Measurements from ENCODE around the gene BTNL3.

The BTNL3 gene

DNA sequence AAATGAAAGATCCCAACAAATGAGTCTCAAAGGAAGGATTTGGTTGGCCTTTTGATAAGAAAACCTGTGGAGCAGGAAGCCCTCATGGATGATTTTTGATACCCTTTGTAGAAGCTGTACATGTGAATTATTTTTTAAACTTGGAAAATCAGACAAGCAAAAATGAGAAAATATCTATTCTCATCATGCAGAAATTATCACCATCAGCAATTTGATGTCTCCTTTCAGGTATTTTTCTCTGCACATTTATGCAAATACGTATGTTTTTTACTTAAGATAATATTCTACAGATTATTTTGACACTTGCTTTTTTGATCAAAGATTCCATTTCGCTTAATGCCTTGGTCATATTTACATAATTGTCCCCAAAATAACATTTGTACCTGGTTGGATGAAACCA, 58.6 kb downstream of the BTNL3 start:
- ChIA-PET CTCF (no interaction called here), POLR2A (no interaction called here)
- TF ChIP-seq, protein P1, sequence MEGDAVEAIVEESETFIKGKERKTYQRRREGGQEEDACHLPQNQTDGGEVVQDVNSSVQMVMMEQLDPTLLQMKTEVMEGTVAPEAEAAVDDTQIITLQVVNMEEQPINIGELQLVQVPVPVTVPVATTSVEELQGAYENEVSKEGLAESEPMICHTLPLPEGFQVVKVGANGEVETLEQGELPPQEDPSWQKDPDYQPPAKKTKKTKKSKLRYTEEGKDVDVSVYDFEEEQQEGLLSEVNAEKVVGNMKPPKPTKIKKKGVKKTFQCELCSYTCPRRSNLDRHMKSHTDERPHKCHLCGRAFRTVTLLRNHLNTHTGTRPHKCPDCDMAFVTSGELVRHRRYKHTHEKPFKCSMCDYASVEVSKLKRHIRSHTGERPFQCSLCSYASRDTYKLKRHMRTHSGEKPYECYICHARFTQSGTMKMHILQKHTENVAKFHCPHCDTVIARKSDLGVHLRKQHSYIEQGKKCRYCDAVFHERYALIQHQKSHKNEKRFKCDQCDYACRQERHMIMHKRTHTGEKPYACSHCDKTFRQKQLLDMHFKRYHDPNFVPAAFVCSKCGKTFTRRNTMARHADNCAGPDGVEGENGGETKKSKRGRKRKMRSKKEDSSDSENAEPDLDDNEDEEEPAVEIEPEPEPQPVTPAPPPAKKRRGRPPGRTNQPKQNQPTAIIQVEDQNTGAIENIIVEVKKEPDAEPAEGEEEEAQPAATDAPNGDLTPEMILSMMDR (IDR thresholded peaks at IDR 0.05; ENCODE audit: control extremely low read depth, extremely low read depth, low read depth, missing control alignments) = no peak
- no peak for DNase-seq (ENCODE audit: extremely low spot score)

- no peak for DNase-seq (ENCODE audit: extremely low spot score)
- ChIA-PET CTCF (interaction anchor here (1.2 kb wide), 1 partner anchor 8 kb away, joined by 3 read pairs; the partner anchor contains the start of gene BTNL9), POLR2A (no interaction called here)
- TF ChIP-seq, protein P1 (IDR thresholded peaks at IDR 0.05; ENCODE audit: control extremely low read depth, extremely low read depth, low read depth, missing control alignments) = no peak
Observed at GRCh38 chr5:181047921-181048320, 59.3 kb downstream of the BTNL3 start.

DNA sequence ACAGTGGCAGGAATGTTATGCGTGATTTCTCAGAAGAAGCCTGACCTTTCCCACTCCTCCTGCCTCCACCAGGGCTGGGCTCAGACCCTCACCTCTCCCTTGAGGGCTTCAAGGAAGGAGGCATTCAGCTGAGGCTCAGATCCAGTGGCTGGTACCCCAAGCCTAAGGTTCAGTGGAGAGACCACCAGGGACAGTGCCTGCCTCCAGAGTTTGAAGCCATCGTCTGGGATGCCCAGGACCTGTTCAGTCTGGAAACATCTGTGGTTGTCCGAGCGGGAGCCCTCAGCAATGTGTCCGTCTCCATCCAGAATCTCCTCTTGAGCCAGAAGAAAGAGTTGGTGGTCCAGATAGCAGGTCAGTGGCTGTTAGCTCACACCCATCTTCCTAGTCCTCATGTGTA, 61.4 kb downstream of the BTNL3 start:
- TF ChIP-seq, protein P1 (IDR thresholded peaks at IDR 0.05; ENCODE audit: control extremely low read depth, extremely low read depth, low read depth, missing control alignments) = no peak
- no peak for DNase-seq (ENCODE audit: extremely low spot score)
- POLR2A ChIA-PET = no interaction called here
- CTCF ChIA-PET = no interaction called here

DNA sequence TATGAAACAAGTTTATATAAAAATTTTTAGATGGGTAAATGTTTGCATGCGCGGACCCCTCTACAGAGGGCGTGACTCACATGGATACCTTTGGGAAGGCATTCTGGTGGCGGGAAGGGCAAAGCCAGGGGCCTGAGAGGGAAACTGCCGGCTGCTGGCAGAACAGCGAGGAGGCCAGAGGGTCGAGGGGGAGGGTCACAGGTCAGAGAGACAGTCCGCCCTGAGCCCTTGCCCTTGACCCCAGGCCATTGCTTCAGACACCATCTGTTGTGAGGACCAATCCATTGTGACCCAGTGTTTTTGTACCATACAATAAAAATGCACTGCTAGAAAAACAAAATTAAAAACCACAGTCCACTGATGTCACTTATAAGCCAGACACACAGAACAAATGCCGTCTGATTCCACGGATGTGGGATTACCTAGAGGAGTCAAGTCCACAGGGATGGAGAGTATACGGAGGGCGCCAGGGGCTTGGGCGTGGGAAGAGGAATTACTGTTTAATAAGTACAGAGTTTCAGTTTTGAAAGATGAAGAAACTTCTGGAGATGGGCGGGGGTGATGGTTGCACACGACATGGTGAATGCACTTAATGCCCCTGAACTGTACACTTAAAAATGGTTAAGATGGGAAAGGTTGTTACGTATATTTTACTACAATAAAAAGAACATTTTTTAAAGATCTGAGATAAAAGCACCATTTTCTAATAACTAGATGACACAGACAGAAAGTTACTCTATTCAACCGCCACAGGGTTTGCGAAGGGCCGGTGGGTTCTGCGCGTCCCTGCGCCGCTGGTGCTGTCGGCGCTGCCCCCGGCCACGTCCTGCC, 63.4 kb downstream of the BTNL3 start:
- TF ChIP-seq, protein P1 (IDR thresholded peaks at IDR 0.05; ENCODE audit: control extremely low read depth, extremely low read depth, low read depth, missing control alignments) = no peak
- ChIA-PET POLR2A (no interaction called here), CTCF (no interaction called here)
- DNase-seq (ENCODE audit: extremely low spot score) = no peak

DNA sequence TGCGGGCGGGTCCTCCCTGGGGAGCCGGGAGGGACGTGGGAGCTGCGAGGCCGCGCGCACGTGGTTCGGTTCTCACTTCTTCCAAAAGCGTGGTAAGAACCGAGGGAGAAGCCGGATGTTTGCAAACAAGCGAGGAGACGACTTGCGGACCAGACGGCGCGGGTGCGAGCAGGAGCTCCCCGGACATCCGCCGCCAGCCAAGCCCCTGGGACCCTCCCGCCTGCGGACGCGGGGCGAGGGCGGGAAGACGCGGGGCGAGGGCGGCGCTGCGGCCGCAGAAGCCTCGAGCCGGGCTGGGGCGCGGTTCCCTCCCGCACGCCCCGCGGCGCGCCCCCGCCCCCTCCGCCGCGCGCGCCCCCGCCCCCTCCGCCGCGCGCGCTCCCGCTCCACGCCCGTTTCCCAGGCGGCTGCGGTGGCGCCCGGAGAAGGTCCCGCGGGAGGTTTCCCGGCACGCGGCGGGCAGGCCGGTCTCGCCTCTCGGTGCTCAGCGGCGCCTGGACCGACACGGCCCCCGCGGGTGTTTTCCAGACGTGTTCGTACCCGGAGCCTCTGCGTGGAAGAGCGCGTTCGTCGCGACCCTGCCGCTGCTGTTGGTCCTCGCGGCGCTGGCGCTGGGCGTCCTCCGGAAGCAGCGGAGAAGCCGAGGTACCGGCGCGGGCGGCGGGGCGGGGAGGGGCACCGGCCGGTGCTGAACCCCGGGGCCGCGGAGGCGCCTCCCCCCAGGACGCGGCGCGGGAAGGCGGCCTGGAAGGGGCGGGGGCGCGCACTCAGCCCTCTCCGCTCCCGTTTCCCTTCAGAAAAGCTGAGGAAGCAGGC, 64.2 kb downstream of the BTNL3 start:
- CTCF ChIA-PET = no interaction called here
- DNase-seq (ENCODE audit: extremely low spot score) = no peak
- POLR2A ChIA-PET = no interaction called here
- TF ChIP-seq, protein P1 (IDR thresholded peaks at IDR 0.05; ENCODE audit: control extremely low read depth, extremely low read depth, low read depth, missing control alignments) = no peak

DNA sequence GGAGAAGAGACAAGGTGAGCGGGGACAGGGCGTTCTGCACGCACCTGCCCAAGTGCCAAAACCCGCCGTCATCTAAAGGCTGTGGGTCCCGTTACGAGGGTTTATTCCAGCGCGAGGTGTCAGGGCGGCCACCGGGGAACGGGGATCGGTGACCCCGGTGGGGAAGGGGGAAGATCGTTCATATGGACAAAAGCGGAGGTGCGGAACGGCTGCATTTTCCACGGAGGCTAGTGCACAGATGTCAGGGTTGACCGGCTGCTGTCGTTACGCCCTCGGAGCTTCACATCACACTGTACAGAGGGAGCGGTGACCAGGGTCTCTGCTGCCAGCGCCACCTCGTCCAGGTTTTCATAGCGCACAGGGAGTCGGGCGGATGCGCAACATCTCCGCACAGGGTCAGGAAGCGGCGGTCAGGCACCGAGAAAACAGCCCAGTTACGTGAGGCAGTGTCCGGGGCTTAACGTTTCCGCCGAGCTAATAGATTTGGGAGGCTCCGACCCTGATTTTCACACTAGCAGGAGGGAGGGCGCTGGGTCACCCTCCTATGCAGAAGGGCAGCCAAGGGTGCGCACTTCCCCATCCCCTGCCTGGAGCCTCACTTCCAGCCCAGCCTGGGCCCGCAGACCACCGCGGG, 65.0 kb downstream of the BTNL3 start:
- CTCF ChIA-PET = no interaction called here
- POLR2A ChIA-PET = no interaction called here
- no peak for DNase-seq (ENCODE audit: extremely low spot score)
- TF ChIP-seq, protein P1 (IDR thresholded peaks at IDR 0.05; ENCODE audit: control extremely low read depth, extremely low read depth, low read depth, missing control alignments) = no peak
